Panc1 (cell line): ENCODE results near the gene NR3C1. TPM values are rescaled to one million over a fixed set of nuclear protein-coding genes. Genes with fewer than 3 reads are reported as not detected.

ENCODE experiments used
- ATAC-seq: fragments of 200-7000 bp; cut with Tn5 transposase; 2 replicates; pipeline ENCODE4 v1.9.1; 2020; ENCODE audit warnings: mild to moderate bottlenecking, moderate library complexity
- BruUV-seq: library from RNA; stranded (reverse); fragments of 400-500 nt; replicated peaks from 2 replicates; lab custom pipeline; 2021; lab: Mats Ljungman, UMichigan
- CTCF ChIA-PET: fragments of 300-600 bp; sonication (Branson Sonifier 250); formaldehyde crosslinking; loops from one replicate; lab custom pipeline; 2022; ENCODE audit warnings: antibody characterized with exemption; lab: Charles Lee
- POLR2A ChIA-PET: fragments of 300-600 bp; sonication (Branson Sonifier 250); formaldehyde crosslinking; loops from one replicate; lab custom pipeline; 2022; ENCODE audit warnings: antibody characterized with exemption; lab: Charles Lee
- DNase-seq: peaks from one replicate; pipeline ENCODE4 v3.0.0-alpha.2; 2010; ENCODE audit warnings: low read depth, low spot score
- H3K27ac ChIP-seq: 2 replicates; pipeline ENCODE4 v1.5.1; 2011; ENCODE audit warnings: mild to moderate bottlenecking, low read length, inconsistent platforms
- H3K27me3 ChIP-seq: fragments of 200-500 bp; sonication (Bioruptor generic); 2 replicates; pipeline ENCODE4 v1.6.0; 2014; ENCODE audit warnings: low read length, inconsistent platforms; ENCODE audit not compliant: control insufficient read depth, insufficient read depth
- H3K36me3 ChIP-seq: fragments of 200-500 bp; sonication (Bioruptor generic); 2 replicates; pipeline ENCODE4 v1.5.1; 2014; ENCODE audit warnings: inconsistent platforms, mild to moderate bottlenecking, low read length, moderate library complexity; ENCODE audit not compliant: control insufficient read depth, insufficient read depth
- H3K4me1 ChIP-seq: 2 replicates; pipeline ENCODE4 v1.5.1; 2011; ENCODE audit warnings: inconsistent platforms, mild to moderate bottlenecking, low read length, moderate library complexity; ENCODE audit not compliant: control insufficient read depth, insufficient read depth
- H3K4me3 ChIP-seq, 2 experiments: 2 replicates each; pipeline ENCODE4 v1.5.1; 2011 to 2012; ENCODE audit warnings: low read depth in 2 of 2, low read length in 2 of 2, mild to moderate bottlenecking in 2 of 2, inconsistent platforms in 1 of 2, moderate library complexity in 1 of 2
- H3K9me3 ChIP-seq: fragments of 200-500 bp; sonication (Bioruptor generic); 2 replicates; pipeline ENCODE4 v1.5.1; 2014; ENCODE audit warnings: low read depth, mild to moderate bottlenecking, inconsistent platforms, low read length, moderate library complexity; ENCODE audit not compliant: control insufficient read depth, insufficient read depth
- POLR2AphosphoS5 ChIP-seq: IDR thresholded peaks from 2 replicates; pipeline ENCODE4 v1.6.1; 2012; ENCODE audit warnings: mild to moderate bottlenecking, low read depth, low read length, moderate library complexity
- SIN3A ChIP-seq: IDR thresholded peaks from 2 replicates; pipeline ENCODE4 v1.6.1; 2012; ENCODE audit warnings: low read depth, mild to moderate bottlenecking, low read length, moderate library complexity, borderline replicate concordance; ENCODE audit not compliant: insufficient read depth
- TCF7L2 ChIP-seq: IDR thresholded peaks from 2 replicates; pipeline ENCODE4 v1.6.1; 2011; ENCODE audit warnings: mild to moderate bottlenecking, low read depth, low read length, inconsistent platforms
- in situ Hi-C: cut with HindIII; loops from 2 replicates; pipeline ENCODE4 v1.10.0; 2016; ENCODE audit warnings: low sequenced_read_pairs, low pct_unique_long_range_greater_than_20kb
- intact Hi-C: fragments of 100-400 bp; cut with micrococcal nuclease; formaldehyde crosslinking; loops from one replicate; pipeline ENCODE4 v1.10.0; 2022; ENCODE audit not compliant: unreplicated experiment
- total RNA-seq: library from RNA; stranded (reverse); gene quantifications from one replicate; pipeline ENCODE4 v1.2.1, GENCODE V29; 2021; ENCODE audit not compliant: unreplicated experiment
- TF ChIP-seq, protein P1 (sequence below): fragments of 450-650 bp; IDR thresholded peaks from 2 replicates; pipeline ENCODE4 v1.5.1; 2017; ENCODE audit warnings: mild to moderate bottlenecking
- TF ChIP-seq, protein P2 (sequence below), 2 experiments: IDR thresholded peaks; 2 replicates each; pipeline ENCODE4 v1.6.1; 2011 to 2012; ENCODE audit warnings: low read depth in 2 of 2, control low read depth in 1 of 2, low read length in 1 of 2, mild to moderate bottlenecking in 1 of 2, moderate library complexity in 1 of 2; ENCODE audit not compliant: insufficient read depth in 1 of 2

NR3C1 gene
- total RNA-seq, 1 experiment from 2014 or later = 52.6 TPM

DNA sequence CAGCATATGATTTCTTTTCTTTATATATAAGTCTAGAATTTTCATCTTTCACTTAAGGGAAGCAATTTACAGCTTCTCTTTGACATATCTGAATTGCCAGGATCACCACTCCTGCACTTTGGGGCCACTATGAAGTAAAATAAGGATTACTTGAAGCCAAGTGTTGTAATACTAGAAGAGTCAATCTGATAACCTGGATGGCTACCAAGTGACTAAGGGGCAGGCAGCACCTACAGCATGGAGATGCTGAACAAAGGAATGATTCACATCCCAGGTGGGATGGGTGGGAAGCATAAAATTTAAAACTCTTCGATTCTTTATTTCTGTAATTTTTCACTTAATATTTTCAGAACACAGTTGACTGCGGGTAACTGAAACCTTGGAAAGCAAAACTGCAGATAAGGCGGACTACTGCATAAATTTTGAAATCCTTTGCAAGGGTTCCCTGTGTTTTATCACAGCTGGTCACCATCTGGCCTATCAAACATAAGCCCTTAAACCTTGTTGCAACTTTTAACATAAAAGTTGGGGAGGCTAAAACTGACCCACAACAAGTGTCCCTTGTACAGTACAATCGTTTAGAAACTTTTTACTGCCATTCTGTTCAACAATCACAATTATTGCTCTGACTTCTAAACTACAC, 31.2 kb downstream of the NR3C1 start:
- ATAC-seq (no peak), DNase-seq (no peak)
- H3K4me1 ChIP-seq = peaks cover 15% of the 10 kb centered on the region
- no peaks in the 10 kb centered on the region for H3K36me3 ChIP-seq
- H3K27ac ChIP-seq = no peak overlapping the region
- CTCF ChIA-PET = no interaction called here
- H3K9me3 ChIP-seq = no peaks in the 10 kb centered on the region
- no TSS peak for BruUV-seq
- no peak for TF ChIP-seq TCF7L2
- TF ChIP-seq POLR2AphosphoS5 = no peak
- TF ChIP-seq SIN3A = no peak
- TF ChIP-seq, protein P1, sequence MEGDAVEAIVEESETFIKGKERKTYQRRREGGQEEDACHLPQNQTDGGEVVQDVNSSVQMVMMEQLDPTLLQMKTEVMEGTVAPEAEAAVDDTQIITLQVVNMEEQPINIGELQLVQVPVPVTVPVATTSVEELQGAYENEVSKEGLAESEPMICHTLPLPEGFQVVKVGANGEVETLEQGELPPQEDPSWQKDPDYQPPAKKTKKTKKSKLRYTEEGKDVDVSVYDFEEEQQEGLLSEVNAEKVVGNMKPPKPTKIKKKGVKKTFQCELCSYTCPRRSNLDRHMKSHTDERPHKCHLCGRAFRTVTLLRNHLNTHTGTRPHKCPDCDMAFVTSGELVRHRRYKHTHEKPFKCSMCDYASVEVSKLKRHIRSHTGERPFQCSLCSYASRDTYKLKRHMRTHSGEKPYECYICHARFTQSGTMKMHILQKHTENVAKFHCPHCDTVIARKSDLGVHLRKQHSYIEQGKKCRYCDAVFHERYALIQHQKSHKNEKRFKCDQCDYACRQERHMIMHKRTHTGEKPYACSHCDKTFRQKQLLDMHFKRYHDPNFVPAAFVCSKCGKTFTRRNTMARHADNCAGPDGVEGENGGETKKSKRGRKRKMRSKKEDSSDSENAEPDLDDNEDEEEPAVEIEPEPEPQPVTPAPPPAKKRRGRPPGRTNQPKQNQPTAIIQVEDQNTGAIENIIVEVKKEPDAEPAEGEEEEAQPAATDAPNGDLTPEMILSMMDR = no peak
- intact Hi-C loops = no loop called here
- H3K27me3 ChIP-seq = no peaks in the 10 kb centered on the region
- POLR2A ChIA-PET = no interaction called here
- no peak overlapping the region for H3K4me3 ChIP-seq
- in situ Hi-C loops = no loop called here

DNA sequence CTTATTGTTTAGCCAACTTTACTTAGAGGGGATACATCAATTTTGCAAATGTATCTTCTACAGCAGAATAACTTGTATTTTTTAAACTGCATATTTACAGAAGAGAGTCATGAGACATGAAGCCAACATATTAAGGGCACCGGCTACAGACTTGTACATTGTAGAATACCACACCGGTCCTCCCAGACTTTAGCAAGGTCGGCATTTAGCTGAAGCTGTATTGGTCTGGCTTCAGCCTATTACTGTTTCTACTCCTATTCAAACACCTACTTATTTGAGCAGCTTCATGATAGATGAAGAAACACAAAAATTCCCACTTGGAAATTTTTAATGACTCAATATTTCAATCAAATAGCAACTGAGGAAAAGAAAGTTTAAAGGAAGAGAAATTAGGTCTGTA, 33.0 kb downstream of the NR3C1 start:
- Histone ChIP-seq H3K27ac (no peak overlapping the region), H3K36me3 (no peaks in the 10 kb centered on the region), H3K9me3 (no peaks in the 10 kb centered on the region), H3K4me3 (no peak overlapping the region), H3K27me3 (no peaks in the 10 kb centered on the region), H3K4me1 (peaks cover 5% of the 10 kb centered on the region; the same call in 1 of the 2 replicates)
- in situ Hi-C loops (no loop called here), intact Hi-C loops (no loop called here)
- DNase-seq (no peak), ATAC-seq (no peak)
- TF ChIP-seq TCF7L2 (no peak), SIN3A (no peak), POLR2AphosphoS5 (no peak)
- TF ChIP-seq, protein P1 = no peak
- TF ChIP-seq, protein P2, sequence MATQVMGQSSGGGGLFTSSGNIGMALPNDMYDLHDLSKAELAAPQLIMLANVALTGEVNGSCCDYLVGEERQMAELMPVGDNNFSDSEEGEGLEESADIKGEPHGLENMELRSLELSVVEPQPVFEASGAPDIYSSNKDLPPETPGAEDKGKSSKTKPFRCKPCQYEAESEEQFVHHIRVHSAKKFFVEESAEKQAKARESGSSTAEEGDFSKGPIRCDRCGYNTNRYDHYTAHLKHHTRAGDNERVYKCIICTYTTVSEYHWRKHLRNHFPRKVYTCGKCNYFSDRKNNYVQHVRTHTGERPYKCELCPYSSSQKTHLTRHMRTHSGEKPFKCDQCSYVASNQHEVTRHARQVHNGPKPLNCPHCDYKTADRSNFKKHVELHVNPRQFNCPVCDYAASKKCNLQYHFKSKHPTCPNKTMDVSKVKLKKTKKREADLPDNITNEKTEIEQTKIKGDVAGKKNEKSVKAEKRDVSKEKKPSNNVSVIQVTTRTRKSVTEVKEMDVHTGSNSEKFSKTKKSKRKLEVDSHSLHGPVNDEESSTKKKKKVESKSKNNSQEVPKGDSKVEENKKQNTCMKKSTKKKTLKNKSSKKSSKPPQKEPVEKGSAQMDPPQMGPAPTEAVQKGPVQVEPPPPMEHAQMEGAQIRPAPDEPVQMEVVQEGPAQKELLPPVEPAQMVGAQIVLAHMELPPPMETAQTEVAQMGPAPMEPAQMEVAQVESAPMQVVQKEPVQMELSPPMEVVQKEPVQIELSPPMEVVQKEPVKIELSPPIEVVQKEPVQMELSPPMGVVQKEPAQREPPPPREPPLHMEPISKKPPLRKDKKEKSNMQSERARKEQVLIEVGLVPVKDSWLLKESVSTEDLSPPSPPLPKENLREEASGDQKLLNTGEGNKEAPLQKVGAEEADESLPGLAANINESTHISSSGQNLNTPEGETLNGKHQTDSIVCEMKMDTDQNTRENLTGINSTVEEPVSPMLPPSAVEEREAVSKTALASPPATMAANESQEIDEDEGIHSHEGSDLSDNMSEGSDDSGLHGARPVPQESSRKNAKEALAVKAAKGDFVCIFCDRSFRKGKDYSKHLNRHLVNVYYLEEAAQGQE (IDR thresholded peaks at IDR 0.05; ENCODE audit: insufficient read depth in 1 of 2, low read depth in 2 of 2, low read length in 1 of 2) = no peak
- POLR2A ChIA-PET = no interaction called here
- CTCF ChIA-PET = no interaction called here
- no TSS peak for BruUV-seq
